SIG-M5 treated with dmso at 0.1 percent for 504 hours (cell line): ENCODE measurements around the gene TMEM255B.
"Not testable (repeated sequence)": the region's sequence is repeated elsewhere in the genome, so short reads cannot be mapped to it uniquely, and the experiment has no call there.

ENCODE experiments used
- DNase-seq: peaks from one replicate; lab custom pipeline; 2025; ENCODE audit not compliant: unreplicated experiment; lab: John Stamatoyannopoulos, UW

The TMEM255B gene

GRCh38 chr13:113734099-113734825 lies 24.8 kb upstream of the TMEM255B start:
- no peak for DNase-seq

- no peak for DNase-seq
Measured at GRCh38 chr13:113734826-113735125, 24.2 kb upstream of the TMEM255B start.

GRCh38 chr13:113735194-113735593 lies 23.8 kb upstream of the TMEM255B start:
- no peak for DNase-seq

DNA sequence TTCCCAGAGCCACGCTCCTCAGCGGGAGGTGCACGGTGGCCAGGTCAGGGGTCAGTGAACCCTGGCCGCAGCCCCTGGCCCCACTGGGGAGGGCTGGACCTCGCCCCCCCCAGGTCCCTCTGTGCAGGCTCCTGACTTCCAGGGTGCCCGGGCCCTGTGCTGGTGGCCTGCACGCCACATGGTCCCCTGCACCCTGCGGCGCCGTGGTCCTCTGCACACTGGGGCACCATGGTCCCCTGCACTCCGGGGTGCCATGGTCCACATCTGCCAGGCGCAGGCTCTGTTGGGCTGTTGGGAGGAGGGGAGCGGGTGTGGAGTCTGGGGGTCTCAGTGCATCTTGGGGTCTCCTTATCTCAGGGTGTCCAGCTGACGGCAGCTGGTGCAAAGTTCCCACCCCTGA lies 23.3 kb upstream of the TMEM255B start:
- no peak for DNase-seq

GRCh38 chr13:113736258-113736731 lies 22.7 kb upstream of the TMEM255B start:
- DNase-seq: no peak

- DNase-seq: no peak
Measured at GRCh38 chr13:113737803-113738202, 21.2 kb upstream of the TMEM255B start.

GRCh38 chr13:113739527-113740285 lies 19.3 kb upstream of the TMEM255B start:
- DNase-seq: no peak

DNA sequence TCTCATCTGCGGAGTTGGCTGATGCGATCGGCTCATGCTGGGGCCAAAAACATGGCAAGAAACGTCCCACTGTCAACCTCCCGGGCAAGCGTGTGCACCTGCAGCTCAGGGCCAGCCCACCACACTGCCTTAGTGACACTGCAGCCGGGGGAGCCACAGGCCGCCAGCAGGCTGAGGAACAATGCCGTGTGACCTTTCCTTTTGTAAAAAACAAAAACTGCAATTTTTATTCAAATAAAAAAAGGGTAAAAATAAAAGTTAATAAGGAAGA lies 18.8 kb upstream of the TMEM255B start:
- DNase-seq: no peak

- no peak for DNase-seq
Measured at GRCh38 chr13:113740661-113741060, 18.4 kb upstream of the TMEM255B start.

- DNase-seq: peak; percentile 75
Measured at GRCh38 chr13:113741191-113741668, 17.8 kb upstream of the TMEM255B start.

DNA sequence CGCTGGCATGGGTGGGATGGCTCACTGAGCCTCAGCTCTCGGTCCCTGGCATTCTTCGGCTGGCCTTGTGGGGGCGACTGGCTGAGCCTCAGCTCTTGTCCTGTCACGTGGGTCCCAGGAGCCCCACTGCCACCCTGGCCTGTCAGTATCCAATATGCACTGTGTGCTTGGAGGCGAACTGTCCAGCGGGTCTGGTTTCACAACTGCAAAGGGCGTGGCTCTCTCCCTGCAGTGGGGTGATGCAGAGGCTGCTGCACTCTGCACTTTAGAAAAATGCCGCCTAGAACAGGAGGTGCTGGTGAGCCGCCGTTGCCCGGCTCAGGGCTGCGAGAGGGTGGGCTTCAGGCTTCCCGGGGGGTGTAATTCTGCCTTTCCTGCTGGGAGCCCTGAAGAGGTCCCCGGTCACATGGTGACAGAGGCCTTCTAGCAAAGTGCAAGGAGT lies 17.0 kb upstream of the TMEM255B start:
- DNase-seq: peak; percentile 92

- no peak for DNase-seq
Measured at GRCh38 chr13:113742445-113743120, 16.4 kb upstream of the TMEM255B start.

DNA sequence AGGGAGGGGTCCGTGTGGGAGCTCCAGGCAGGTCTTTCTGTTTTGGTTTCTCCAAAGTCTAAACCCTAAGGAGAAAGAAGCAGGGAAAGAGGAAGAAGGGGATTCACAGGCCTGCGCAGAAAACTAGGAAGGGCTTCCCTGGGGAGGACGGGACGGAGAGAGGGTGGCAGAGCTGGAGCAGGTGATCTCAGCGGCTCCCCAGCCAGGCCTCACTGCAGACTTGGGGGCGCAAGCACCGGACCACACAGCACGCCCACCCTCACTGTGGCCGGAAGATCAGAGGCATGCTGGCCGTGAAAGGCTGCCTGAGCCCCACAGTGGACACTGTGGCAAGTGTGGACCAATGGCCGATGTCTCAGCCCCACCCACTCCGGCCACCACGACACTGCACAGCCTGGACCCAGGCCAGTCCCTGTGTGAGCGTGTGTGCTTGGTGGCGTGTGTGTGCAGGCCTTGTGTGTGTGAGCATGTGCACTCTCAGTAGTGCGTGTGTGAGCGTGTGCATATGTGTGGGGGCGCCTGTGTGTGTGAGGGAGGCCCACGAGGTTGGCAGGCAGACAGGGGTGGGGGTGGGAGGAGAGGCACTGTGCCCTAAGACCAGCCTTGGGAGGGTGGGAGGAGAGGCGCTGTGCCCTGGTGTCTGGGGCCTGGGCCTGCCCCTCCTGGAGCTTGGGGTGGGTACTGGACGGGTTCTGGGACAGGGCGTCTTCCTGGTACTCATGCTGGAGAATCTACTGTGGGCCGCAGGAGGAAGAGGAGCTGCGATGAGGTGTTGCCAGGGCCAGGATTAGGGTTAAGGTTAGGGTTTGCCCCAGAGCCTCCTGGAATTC lies 15.4 kb upstream of the TMEM255B start:
- DNase-seq: no peak

GRCh38 chr13:113744197-113745000 lies 14.6 kb upstream of the TMEM255B start:
- DNase-seq: no peak

DNA sequence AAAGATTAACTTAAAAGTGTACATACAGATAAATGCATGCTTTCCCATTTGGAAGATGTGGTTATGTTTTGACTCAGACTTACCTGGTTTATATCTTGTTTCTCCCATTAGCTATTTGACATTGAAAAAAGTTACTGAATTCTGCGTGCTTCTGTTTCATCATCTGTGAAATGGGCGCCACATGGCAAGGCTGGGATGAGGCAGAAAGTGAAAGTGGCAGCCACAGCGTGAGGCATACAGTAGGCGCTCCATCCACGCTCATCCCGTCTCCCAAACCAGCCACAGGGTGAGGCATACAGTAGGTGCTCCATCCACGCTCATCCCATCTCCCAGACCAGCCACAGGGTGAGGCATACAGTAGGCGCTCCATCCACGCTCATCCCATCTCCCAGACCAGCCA lies 14.0 kb upstream of the TMEM255B start:
- DNase-seq: no peak

- DNase-seq: not testable (repeated sequence)
Measured at GRCh38 chr13:113745500-113746142, 13.4 kb upstream of the TMEM255B start.

GRCh38 chr13:113746143-113746525 lies 12.9 kb upstream of the TMEM255B start:
- no peak for DNase-seq

GRCh38 chr13:113746671-113747070 lies 12.4 kb upstream of the TMEM255B start:
- DNase-seq: no peak

DNA sequence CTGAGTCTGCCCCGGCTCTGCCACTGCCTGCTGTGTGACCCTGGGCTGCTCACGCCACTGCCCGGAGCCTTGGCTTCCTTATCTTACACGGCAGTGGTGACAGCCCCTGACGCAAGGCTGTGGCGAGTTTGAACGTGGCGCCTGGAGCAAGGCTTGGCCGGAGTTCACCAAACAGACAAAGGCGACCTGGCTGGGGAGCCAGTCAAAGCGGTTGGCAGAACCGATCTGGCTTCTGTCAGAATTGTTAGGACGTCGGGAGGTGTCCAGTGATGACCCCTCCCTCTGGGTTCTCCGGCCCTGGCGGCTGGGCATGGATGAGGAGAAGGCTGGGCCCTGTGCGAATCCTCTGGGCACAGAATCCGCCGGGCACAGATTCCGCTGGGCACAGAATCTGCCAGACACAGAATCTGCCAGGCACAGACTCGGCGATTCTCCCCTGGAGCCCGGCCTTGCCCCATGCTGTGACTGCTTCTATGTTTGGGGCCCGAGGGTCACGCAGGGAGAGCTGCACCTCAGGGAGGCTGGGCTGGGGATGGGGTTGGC lies 11.7 kb upstream of the TMEM255B start:
- no peak for DNase-seq
